K562 (cell line): ENCODE results near the gene CDYL. TPM values are rescaled to one million over a fixed set of nuclear protein-coding genes. Genes with fewer than 3 reads are reported as not detected.
A peak's percentile ranks its signal among the peaks of the same experiment; 100 is the strongest.

ENCODE experiments used
- CBX8 ChIP-seq: fragments of 200-600 bp; sonication (generic); IDR thresholded peaks from 2 replicates; pipeline ENCODE4 v1.6.1; 2012; ENCODE audit warnings: borderline replicate concordance, mixed run types, low read depth, mild to moderate bottlenecking, moderate library complexity, mixed read lengths, low read length, control low read depth, inconsistent platforms; ENCODE audit not compliant: poor library complexity, severe bottlenecking; ENCODE audit errors: extremely low read depth
- ETV1 ChIP-seq: fragments of 450-650 bp; conservative IDR thresholded peaks from 2 replicates; pipeline ENCODE4 v1.6.1; 2016; ENCODE audit warnings: missing genetic modification characterization, control low read depth, low read depth, missing compliant biosample characterization
- FUS ChIP-seq: fragments of 200-400 bp; formaldehyde crosslinking; optimal IDR thresholded peaks from 2 replicates; pipeline ENCODE3; 2017; ENCODE audit warnings: low read depth, low read length
- GABPA ChIP-seq: fragments of 200-800 bp; sonication (Bioruptor generic); conservative IDR thresholded peaks from 2 replicates; pipeline ENCODE4 v1.6.1; 2016; ENCODE audit warnings: low read depth, missing genetic modification characterization, missing compliant biosample characterization
- JUND ChIP-seq, 2 experiments: IDR thresholded peaks; 2 replicates in 1 of 2; 3 replicates in 1 of 2; pipeline ENCODE4 v1.6.1; 2011; ENCODE audit warnings: borderline replicate concordance in 2 of 2, low read depth in 2 of 2, low read length in 2 of 2, improper control_type of control experiment in 1 of 2, missing biosample characterization in 1 of 2, missing genetic modification characterization in 1 of 2, missing genetic modification reagents in 1 of 2
- KHSRP ChIP-seq: fragments of 450-650 bp; IDR thresholded peaks from 2 replicates; pipeline ENCODE4 v1.6.1; 2017
- MTA1 ChIP-seq: fragments of 450-650 bp; IDR thresholded peaks from 2 replicates; pipeline ENCODE4 v1.6.1; 2017; ENCODE audit warnings: borderline replicate concordance
- NELFE ChIP-seq: IDR thresholded peaks from 2 replicates; pipeline ENCODE4 v1.6.1; 2011; ENCODE audit warnings: mild to moderate bottlenecking; ENCODE audit not compliant: insufficient read depth, insufficient read length
- POLR2G ChIP-seq: fragments of 200-400 bp; formaldehyde crosslinking; IDR thresholded peaks from 2 replicates; pipeline ENCODE4 v1.6.1; 2017; ENCODE audit warnings: low read depth, mild to moderate bottlenecking, antibody characterized with exemption, low read length, moderate library complexity
- SAP30 ChIP-seq: fragments of 200-600 bp; sonication (generic); IDR thresholded peaks from 2 replicates; pipeline ENCODE4 v1.6.1; 2012; ENCODE audit warnings: borderline replicate concordance, low read depth, mild to moderate bottlenecking, moderate library complexity, low read length, control low read depth, inconsistent platforms; ENCODE audit not compliant: insufficient read depth, poor library complexity, severe bottlenecking
- YY1 ChIP-seq, 3 experiments: IDR thresholded peaks; 2 replicates each; pipeline ENCODE4 v1.6.1; 2011; ENCODE audit warnings: low read length in 2 of 3, mild to moderate bottlenecking in 2 of 3, moderate library complexity in 2 of 3, borderline replicate concordance in 1 of 3, control low read depth in 1 of 3, low read depth in 1 of 3; ENCODE audit not compliant: insufficient read depth in 3 of 3, insufficient replicate concordance in 2 of 3, control insufficient read depth in 1 of 3, insufficient read length in 1 of 3; ENCODE audit errors: extremely low read depth in 1 of 3
- ZNF217 ChIP-seq: sonication (generic); formaldehyde crosslinking; IDR thresholded peaks from 2 replicates; pipeline ENCODE4 v1.8.0; 2022; ENCODE audit warnings: mild to moderate bottlenecking, missing genetic modification reagents
- ZNF224 ChIP-seq: sonication (generic); formaldehyde crosslinking; IDR thresholded peaks from 2 replicates; pipeline ENCODE4 v1.8.0; 2022; ENCODE audit warnings: mild to moderate bottlenecking, missing genetic modification reagents
- ZNF23 ChIP-seq: fragments of 250-450 bp; sonication (Bioruptor Pico); IDR thresholded peaks from 2 replicates; pipeline ENCODE4 v1.4.0; 2020; ENCODE audit warnings: mild to moderate bottlenecking
- ZNF584 ChIP-seq: fragments of 200-800 bp; sonication (Bioruptor generic); IDR thresholded peaks from 2 replicates; pipeline ENCODE4 v1.6.1; 2016; ENCODE audit warnings: low read depth, mild to moderate bottlenecking, missing genetic modification characterization, missing compliant biosample characterization
- ZNF644 ChIP-seq: fragments of 200-800 bp; sonication (Bioruptor generic); IDR thresholded peaks from 2 replicates; pipeline ENCODE4 v1.6.1; 2016; ENCODE audit warnings: low read depth, missing genetic modification characterization, missing compliant biosample characterization
- polyA plus RNA-seq, 8 experiments: library from polyadenylated mRNA; depleted of rRNA in 4 of 8; stranded (reverse) in 5 of 8; unstranded in 3 of 8; fragments of >200 nt; fragmentation: Nextera tagmentation in 2 of 8; fragmentation: Illumina TruSeq in 1 of 8; extraction: Ambion mirVana in 2 of 8; extraction: Trizol in 1 of 8; gene quantifications; 2 replicates each; pipeline versions ENCODE4 v1.2.1 to v1.2.3, GENCODE V29; 2011 to 2014; ENCODE audit warnings: inconsistent platforms in 1 of 8, missing spikeins in 1 of 8
- total RNA-seq, 7 experiments: library from RNA; depleted of rRNA in 6 of 7; stranded (reverse); fragments of >200 nt in 6 of 7; fragmentation: Illumina TruSeq in 2 of 7; extraction: Trizol in 2 of 7; gene quantifications; 2 replicates each; pipeline versions ENCODE4 v1.2.1 to v1.2.3, GENCODE V29; 2011 to 2021; ENCODE audit warnings: low replicate concordance in 1 of 7
- TF ChIP-seq, protein P1 (sequence below): fragments of 250-450 bp; sonication (Bioruptor Pico); IDR thresholded peaks from 2 replicates; pipeline ENCODE4 v1.5.0; 2022; ENCODE audit warnings: mild to moderate bottlenecking
- TF ChIP-seq, protein P2 (sequence below): fragments of 450-650 bp; IDR thresholded peaks from 2 replicates; pipeline ENCODE4 v1.6.1; 2014; ENCODE audit warnings: low read depth, mild to moderate bottlenecking, moderate library complexity, borderline replicate concordance
- TF ChIP-seq, protein P3 (sequence below), 3 experiments: fragments of 200-800 bp in 1 of 3; sonication (Bioruptor generic) in 1 of 3; sonication (generic) in 1 of 3; formaldehyde crosslinking in 1 of 3; IDR thresholded peaks; 2 replicates each; pipeline versions ENCODE4 v1.6.1 to v1.8.0; 2016 to 2022; ENCODE audit warnings: mild to moderate bottlenecking in 2 of 3, missing compliant biosample characterization in 2 of 3, missing genetic modification characterization in 2 of 3, missing genetic modification reagents in 1 of 3

The CDYL gene
- total and polyA plus RNA-seq, 9 of the 15 experiments (the other 6 are each of a cell fraction or from before 2014, with no cell fraction given) = 8.1 to 45.8 (median 40.8) TPM

DNA sequence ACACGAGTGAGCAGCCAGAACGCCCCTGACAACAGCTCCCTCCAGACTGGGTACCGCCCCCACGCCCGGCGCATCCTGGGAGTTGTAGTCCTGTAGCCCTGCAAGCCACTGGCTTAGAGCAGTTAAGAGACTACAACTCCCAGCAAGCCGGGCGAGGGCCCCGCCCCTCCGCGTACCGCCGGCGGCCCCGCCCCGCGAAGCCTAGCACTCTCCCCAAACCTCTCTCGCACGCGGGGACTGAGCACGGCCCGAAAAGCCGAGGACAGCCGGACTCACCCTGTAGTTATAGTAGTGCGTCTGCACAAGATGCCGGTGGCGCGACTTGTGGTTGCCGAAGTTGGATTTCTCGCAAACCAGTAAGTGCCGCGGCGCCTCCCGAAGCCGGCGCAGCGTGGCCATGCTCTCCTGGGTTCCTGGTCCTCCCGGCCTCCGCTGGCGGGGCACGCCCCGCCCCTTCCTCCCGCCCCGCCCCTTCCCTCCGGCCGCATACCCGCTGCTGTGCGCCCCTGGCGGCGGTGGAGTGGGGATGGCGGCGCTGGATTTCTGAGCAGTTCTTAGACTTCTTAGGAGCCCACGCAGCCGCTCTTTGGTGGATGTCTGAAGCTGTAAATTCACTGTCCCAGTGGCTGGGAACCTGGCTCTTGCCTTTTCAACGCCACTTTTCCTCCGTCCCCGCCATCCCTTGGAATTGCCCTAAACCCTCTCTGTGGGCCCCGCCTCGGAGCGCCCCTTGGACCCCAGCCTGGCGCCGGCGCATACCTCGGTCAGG lies 227.6 kb downstream of the CDYL start, which contains the start of gene RPP40 (continued):
- TF ChIP-seq NELFE (no peak), ZNF217 (no peak), ZNF584 (CRISPR knock-in tag) (no peak), ZNF644 (tag) (peak; percentile 71; the same call in 1 of the 2 replicates), ZNF23 (CRISPR knock-in tag) (no peak), ETV1 (tag) (0 out of 2 replicates have a peak, but pooled peaks have one; percentile 3), FUS (no peak), JUND (IDR thresholded peaks at IDR 0.05; ENCODE audit: borderline replicate concordance, low read depth, low read length) (peak; percentile 16; the same call in 1 of the 2 replicates), JUND (tag; IDR thresholded peaks at IDR 0.05; ENCODE audit: borderline replicate concordance, low read depth, low read length) (peak; percentile 8; the same call in 1 of the 3 replicates), GABPA (peak; percentile 75), POLR2G (peak; percentile 77), YY1 (IDR thresholded peaks at IDR 0.05; ENCODE audit: borderline replicate concordance in 1 of 3, control insufficient read depth in 1 of 3, extremely low read depth in 1 of 3, insufficient read depth in 3 of 3, insufficient read length in 1 of 3, insufficient replicate concordance in 2 of 3, low read depth in 1 of 3, low read length in 2 of 3) (peak; percentile 10 to 91 (median 81)), ZNF224 (CRISPR knock-in tag) (0 out of 2 replicates have a peak, but pooled peaks have one; percentile 18), MTA1 (no peak), CBX8 (no peak), SAP30 (peak; percentile 98), KHSRP (no peak)
- TF ChIP-seq, protein P1, sequence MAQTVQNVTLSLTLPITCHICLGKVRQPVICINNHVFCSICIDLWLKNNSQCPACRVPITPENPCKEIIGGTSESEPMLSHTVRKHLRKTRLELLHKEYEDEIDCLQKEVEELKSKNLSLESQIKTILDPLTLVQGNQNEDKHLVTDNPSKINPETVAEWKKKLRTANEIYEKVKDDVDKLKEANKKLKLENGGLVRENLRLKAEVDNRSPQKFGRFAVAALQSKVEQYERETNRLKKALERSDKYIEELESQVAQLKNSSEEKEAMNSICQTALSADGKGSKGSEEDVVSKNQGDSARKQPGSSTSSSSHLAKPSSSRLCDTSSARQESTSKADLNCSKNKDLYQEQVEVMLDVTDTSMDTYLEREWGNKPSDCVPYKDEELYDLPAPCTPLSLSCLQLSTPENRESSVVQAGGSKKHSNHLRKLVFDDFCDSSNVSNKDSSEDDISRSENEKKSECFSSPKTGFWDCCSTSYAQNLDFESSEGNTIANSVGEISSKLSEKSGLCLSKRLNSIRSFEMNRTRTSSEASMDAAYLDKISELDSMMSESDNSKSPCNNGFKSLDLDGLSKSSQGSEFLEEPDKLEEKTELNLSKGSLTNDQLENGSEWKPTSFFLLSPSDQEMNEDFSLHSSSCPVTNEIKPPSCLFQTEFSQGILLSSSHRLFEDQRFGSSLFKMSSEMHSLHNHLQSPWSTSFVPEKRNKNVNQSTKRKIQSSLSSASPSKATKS = no peak
- TF ChIP-seq, protein P2, sequence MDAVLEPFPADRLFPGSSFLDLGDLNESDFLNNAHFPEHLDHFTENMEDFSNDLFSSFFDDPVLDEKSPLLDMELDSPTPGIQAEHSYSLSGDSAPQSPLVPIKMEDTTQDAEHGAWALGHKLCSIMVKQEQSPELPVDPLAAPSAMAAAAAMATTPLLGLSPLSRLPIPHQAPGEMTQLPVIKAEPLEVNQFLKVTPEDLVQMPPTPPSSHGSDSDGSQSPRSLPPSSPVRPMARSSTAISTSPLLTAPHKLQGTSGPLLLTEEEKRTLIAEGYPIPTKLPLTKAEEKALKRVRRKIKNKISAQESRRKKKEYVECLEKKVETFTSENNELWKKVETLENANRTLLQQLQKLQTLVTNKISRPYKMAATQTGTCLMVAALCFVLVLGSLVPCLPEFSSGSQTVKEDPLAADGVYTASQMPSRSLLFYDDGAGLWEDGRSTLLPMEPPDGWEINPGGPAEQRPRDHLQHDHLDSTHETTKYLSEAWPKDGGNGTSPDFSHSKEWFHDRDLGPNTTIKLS = peak; percentile 89
- TF ChIP-seq, protein P3, sequence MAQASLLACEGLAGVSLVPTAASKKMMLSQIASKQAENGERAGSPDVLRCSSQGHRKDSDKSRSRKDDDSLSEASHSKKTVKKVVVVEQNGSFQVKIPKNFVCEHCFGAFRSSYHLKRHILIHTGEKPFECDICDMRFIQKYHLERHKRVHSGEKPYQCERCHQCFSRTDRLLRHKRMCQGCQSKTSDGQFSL (CRISPR knock-in tag; IDR thresholded peaks at IDR 0.05) = peak; percentile 29; the same call in 1 of the 2 replicates
- TF ChIP-seq, protein P3 (tag; IDR thresholded peaks at IDR 0.05) = no peak
